SK-N-SH (cell line): ENCODE results near the gene CCDC78. TPM values are rescaled to one million over a fixed set of nuclear protein-coding genes. Genes with fewer than 3 reads are reported as not detected.

ENCODE experiments used
- CHD2 ChIP-seq: fragments of 150-350 bp; IDR thresholded peaks from 2 replicates; pipeline ENCODE4 v1.6.1; 2018; ENCODE audit warnings: low read length; ENCODE audit not compliant: partially characterized antibody
- EP300 ChIP-seq, 2 experiments: IDR thresholded peaks; 2 replicates each; pipeline versions ENCODE4 v1.4.0 to v1.6.1; 2012; ENCODE audit warnings: borderline replicate concordance in 1 of 2, low read depth in 1 of 2, low read length in 1 of 2
- EZH2phosphoT487 ChIP-seq: fragments of 200-600 bp; sonication (generic); IDR thresholded peaks from 2 replicates; pipeline ENCODE4 v1.6.1; 2017; ENCODE audit warnings: low read depth, mixed run types, mild to moderate bottlenecking, antibody characterized with exemption, moderate library complexity, borderline replicate concordance
- FOSL2 ChIP-seq: IDR thresholded peaks from 2 replicates; pipeline ENCODE4 v1.4.0; 2012; ENCODE audit warnings: low read depth, mild to moderate bottlenecking, moderate library complexity, borderline replicate concordance
- FOXJ3 ChIP-seq: sonication (generic); formaldehyde crosslinking; IDR thresholded peaks from 2 replicates; pipeline ENCODE4 v1.5.1; 2020; ENCODE audit warnings: mild to moderate bottlenecking, missing genetic modification reagents
- FOXM1 ChIP-seq: IDR thresholded peaks from 2 replicates; pipeline ENCODE4 v1.4.0; 2012; ENCODE audit warnings: low read depth, mild to moderate bottlenecking
- GABPA ChIP-seq: IDR thresholded peaks from 2 replicates; pipeline ENCODE4 v1.4.0; 2012; ENCODE audit warnings: low read depth, mild to moderate bottlenecking
- GATA2 ChIP-seq: sonication (generic); formaldehyde crosslinking; IDR thresholded peaks from 2 replicates; pipeline ENCODE4 v1.5.0; 2020; ENCODE audit warnings: mild to moderate bottlenecking, missing genetic modification reagents
- IRF3 ChIP-seq: fragments of 150-350 bp; IDR thresholded peaks from 2 replicates; pipeline ENCODE4 v1.6.1; 2016; ENCODE audit warnings: mild to moderate bottlenecking, low read depth, low read length
- JUND ChIP-seq: IDR thresholded peaks from 2 replicates; pipeline ENCODE4 v1.4.0; 2012
- MAX ChIP-seq: IDR thresholded peaks from 2 replicates; pipeline ENCODE4 v1.4.0; 2012; ENCODE audit warnings: low read depth
- MXI1 ChIP-seq: IDR thresholded peaks from 2 replicates; pipeline ENCODE4 v1.6.1; 2012; ENCODE audit warnings: mild to moderate bottlenecking, low read depth, low read length, improper control_type of control experiment
- NFIC ChIP-seq: IDR thresholded peaks from 2 replicates; pipeline ENCODE4 v1.4.0; 2012; ENCODE audit warnings: borderline replicate concordance
- NRF1 ChIP-seq: IDR thresholded peaks from 2 replicates; pipeline ENCODE4 v1.6.1; 2012; ENCODE audit warnings: low read depth, mild to moderate bottlenecking, low read length
- PBX3 ChIP-seq: IDR thresholded peaks from 2 replicates; pipeline ENCODE4; 2012
- POLR2AphosphoS5 ChIP-seq: IDR thresholded peaks from 2 replicates; pipeline ENCODE4 v1.6.1; 2012; ENCODE audit warnings: low read depth, low read length
- RAD21 ChIP-seq: IDR thresholded peaks from 2 replicates; pipeline ENCODE4 v1.6.1; 2012; ENCODE audit warnings: mild to moderate bottlenecking, low read length
- SMC3 ChIP-seq: IDR thresholded peaks from 2 replicates; pipeline ENCODE4 v1.6.1; 2012; ENCODE audit warnings: low read depth, low read length, improper control_type of control experiment
- TCF12 ChIP-seq: IDR thresholded peaks from 2 replicates; pipeline ENCODE4 v1.4.0; 2012
- TEAD4 ChIP-seq: IDR thresholded peaks from 2 replicates; pipeline ENCODE4 v1.4.0; 2012; ENCODE audit warnings: mild to moderate bottlenecking, borderline replicate concordance; ENCODE audit not compliant: insufficient read depth
- ZBTB33 ChIP-seq: IDR thresholded peaks from 2 replicates; pipeline ENCODE4 v1.4.0; 2012; ENCODE audit warnings: low read depth, borderline replicate concordance
- polyA plus RNA-seq, 3 experiments: library from polyadenylated mRNA; depleted of rRNA; stranded (reverse); fragments of >200 nt; gene quantifications; 2 replicates each; pipeline ENCODE4 v1.2.3, GENCODE V29; 2012

The CCDC78 gene
- polyA plus RNA-seq, 1 of the 3 experiments (the other 2 are of a cell fraction), result 15.4 TPM

GRCh38 chr16:740764-741505, 14.7 kb upstream of the CCDC78 start, which contains the start of gene CIAO3 (continued):
- no peak for TF ChIP-seq JUND
- TF ChIP-seq EP300 (IDR thresholded peaks at IDR 0.05; ENCODE audit: borderline replicate concordance in 1 of 2, low read depth in 1 of 2, low read length in 1 of 2), result no peak
- no peak; the same call in 1 of the 2 replicates for TF ChIP-seq TCF12
- peak; percentile 60 for TF ChIP-seq GABPA
- peak; percentile 29; the same call in 1 of the 2 replicates for TF ChIP-seq NFIC
- TF ChIP-seq IRF3, result no peak
- peak; percentile 77 for TF ChIP-seq MXI1
- peak; percentile 87 for TF ChIP-seq ZBTB33
- peak; percentile 91 for TF ChIP-seq NRF1
- no peak; the same call in 1 of the 2 replicates for TF ChIP-seq RAD21
- TF ChIP-seq GATA2, result no peak
- TF ChIP-seq FOSL2, result peak; percentile 10; the same call in 1 of the 2 replicates
- no peak for TF ChIP-seq EZH2phosphoT487
- TF ChIP-seq MAX, result peak; percentile 71
- no peak for TF ChIP-seq TEAD4
- peak; percentile 13; the same call in 1 of the 2 replicates for TF ChIP-seq FOXM1
- TF ChIP-seq SMC3, result peak; percentile 51; the same call in 1 of the 2 replicates
- TF ChIP-seq POLR2AphosphoS5, result peak; percentile 67; the same call in 1 of the 2 replicates
- peak; percentile 44 for TF ChIP-seq PBX3
- TF ChIP-seq CHD2, result peak; percentile 81
- no peak for TF ChIP-seq FOXJ3 (CRISPR knock-in tag)
